Measurements from ENCODE around the gene TPSD1.

GRCh38 chr16:1258225-1258600 is 2.3 kb downstream of the TPSD1 start:
- TF ChIP-seq, protein P1, sequence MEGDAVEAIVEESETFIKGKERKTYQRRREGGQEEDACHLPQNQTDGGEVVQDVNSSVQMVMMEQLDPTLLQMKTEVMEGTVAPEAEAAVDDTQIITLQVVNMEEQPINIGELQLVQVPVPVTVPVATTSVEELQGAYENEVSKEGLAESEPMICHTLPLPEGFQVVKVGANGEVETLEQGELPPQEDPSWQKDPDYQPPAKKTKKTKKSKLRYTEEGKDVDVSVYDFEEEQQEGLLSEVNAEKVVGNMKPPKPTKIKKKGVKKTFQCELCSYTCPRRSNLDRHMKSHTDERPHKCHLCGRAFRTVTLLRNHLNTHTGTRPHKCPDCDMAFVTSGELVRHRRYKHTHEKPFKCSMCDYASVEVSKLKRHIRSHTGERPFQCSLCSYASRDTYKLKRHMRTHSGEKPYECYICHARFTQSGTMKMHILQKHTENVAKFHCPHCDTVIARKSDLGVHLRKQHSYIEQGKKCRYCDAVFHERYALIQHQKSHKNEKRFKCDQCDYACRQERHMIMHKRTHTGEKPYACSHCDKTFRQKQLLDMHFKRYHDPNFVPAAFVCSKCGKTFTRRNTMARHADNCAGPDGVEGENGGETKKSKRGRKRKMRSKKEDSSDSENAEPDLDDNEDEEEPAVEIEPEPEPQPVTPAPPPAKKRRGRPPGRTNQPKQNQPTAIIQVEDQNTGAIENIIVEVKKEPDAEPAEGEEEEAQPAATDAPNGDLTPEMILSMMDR (IDR thresholded peaks at IDR 0.05; ENCODE audit: extremely low read depth in 1 of 2, insufficient read depth in 1 of 2, low read depth in 1 of 2, low read length in 2 of 2), result no peak
- TF ChIP-seq POLR2A (IDR thresholded peaks at IDR 0.05; ENCODE audit: low read depth, low read length), result no peak
- TF ChIP-seq EZH2 (IDR thresholded peaks at IDR 0.05; ENCODE audit: borderline replicate concordance, low read depth, low read length, severe bottlenecking), result no peak
- no peak for TF ChIP-seq POLR2AphosphoS5 (IDR thresholded peaks at IDR 0.05; ENCODE audit: insufficient read depth, low read depth, low read length)
- TF ChIP-seq, protein P2, sequence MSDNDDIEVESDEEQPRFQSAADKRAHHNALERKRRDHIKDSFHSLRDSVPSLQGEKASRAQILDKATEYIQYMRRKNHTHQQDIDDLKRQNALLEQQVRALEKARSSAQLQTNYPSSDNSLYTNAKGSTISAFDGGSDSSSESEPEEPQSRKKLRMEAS (IDR thresholded peaks at IDR 0.05; ENCODE audit: insufficient read depth, insufficient read length), result no peak
- no peak for TF ChIP-seq JUN (IDR thresholded peaks at IDR 0.05; ENCODE audit: borderline replicate concordance, insufficient read depth, insufficient read length, low read depth)
- TF ChIP-seq MYC (IDR thresholded peaks at IDR 0.05; ENCODE audit: low read depth, low read length), result no peak

Measured in endothelial cell of umbilical vein (primary cell).